Medulla oblongata (tissue), 1 donor: ENCODE results near the gene CTRB2.
A peak's percentile ranks its signal among the peaks of the same experiment; 100 is the strongest.
"Not testable (repeated sequence)": the region's sequence is repeated elsewhere in the genome, so short reads cannot be mapped to it uniquely, and the experiment has no call there.

Experiments used
- DNase-seq: peaks from one replicate; pipeline ENCODE4 v3.0.0-alpha.2; 2015; ENCODE audit errors: extremely low spot score

CTRB2 gene

DNA sequence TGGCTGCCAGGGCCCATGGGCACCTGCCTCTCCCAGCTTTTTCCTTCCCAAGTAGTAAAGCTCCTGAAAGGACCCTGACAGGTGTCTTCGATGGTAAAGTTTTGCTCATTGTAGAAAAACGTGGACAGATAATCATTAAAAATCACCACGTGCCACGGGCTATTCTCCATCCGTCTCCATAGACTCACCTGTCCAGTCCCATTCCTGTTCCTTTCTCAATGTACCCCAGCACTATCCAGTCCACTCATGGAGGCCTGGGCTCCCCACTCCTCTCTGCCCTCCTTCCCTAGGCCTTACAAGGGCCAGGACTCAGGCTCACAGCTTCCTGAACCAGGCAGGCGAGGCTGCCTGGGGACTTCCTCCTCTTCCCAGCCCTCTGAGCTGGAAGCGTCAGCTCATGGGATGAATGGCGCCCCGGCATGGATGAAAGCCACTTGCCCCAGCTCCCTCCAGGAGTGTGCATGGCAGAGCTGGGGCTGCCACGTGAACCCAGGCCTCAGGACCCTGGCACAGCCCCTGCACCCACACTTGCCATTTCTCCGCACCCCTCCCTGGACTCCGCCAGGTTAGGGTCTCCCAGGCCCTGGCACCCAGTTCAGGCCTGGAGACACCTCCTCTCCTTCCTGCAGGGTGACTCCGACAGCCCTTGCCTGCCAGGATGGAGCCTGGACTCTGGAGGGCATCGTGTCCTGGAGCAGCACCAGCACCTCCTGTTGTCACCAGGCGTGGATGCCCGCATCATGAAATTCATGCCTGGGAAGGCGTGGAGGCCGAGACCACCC is 20.6 kb upstream of the CTRB2 start:
- no peak for DNase-seq

DNA sequence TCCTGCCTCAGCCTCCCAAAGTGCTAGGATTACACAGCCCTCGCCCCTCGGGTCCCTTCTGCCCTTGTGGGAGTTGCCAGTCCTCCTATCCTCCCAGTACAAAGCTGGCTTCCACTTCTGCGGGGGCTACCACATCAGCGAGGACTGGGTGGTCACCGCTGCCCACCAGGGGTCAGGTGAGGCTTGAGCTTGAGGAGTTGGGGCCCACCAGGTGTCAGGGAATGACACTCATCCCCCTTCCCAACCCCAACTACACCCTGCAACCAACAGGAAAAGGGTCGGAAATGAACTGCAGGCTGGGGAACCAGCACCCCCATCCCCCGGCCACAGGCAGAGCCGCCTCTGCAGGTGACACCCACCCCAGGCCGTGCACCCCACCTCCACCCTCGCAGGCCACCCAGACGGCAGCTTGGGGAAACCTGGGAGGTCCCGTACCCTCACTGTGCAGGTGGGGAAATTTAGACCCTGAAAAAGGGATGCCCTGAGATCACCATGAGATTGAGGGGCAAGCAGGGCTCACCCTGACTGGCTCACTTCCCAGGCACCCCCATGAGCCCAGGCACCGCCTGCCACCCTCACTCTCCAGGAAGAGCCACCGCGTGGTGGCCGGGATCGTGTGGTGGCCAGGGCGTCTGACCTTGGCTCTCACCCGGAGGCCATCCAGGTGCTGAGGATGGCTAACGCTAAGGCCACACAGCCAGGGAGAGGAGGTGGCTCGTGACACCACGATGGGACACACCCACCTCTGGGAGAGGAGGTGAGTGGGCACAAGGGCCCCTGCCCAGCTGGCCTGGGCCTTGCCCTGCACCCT is 19.8 kb upstream of the CTRB2 start:
- no peak for DNase-seq

DNA sequence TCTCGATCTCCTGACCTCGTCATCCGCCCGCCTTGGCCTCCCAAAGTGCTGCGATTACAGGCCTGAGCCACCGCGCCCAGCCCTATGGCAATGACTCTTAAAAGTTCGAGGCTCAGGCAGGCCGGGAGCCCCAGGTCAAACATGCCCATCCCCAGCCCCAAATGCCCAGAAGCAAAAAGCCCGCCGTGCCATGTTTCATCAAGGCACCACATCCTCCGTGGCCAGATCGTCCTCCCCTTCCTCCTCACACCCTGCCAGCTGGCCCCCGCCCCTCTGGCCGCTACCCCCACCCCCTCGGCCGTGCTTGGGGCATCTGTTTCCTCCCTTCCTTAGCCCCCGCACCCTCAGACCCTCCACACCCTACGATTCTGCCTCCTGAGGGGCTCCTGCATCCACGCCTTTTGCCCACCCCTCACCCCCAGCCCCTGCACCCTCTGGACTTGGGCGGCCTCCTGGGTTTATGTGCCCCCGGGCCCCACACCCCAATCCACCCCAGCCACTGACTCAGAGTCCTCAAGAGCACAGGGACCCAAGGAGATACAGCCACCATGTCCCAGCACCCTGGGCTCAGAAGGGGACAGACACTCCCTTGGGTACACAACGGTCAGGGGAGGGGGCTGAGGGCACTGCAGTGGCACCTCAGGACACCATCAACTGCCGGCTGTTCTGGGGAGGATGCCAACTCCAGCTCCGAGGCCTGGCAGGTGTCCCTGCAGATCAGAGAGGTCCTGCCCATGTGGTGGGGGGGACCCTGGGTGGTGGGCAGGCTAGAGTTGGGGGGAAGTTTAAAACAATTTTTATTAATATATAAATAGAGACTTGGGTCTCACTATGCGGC is 18.9 kb upstream of the CTRB2 start:
- no peak for DNase-seq

DNA sequence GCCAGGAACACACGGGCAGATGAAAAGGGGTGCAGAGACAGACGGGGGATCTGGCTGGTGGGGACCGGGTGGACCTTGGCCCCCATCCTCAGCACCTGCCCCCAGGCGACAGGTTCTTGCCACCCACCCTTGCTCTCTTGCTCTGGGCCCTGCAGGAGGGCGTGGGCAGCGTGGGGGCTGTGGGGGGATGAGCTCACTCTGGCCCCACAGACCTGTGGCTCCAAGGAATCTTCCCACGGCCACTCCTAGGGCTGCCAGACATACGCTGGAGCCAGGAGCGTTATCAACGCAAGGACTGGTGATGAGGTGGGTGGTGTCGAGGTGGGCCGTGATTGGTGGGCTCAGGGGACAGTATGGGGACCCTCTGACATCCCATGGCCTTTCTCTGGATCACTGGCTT is 18.1 kb upstream of the CTRB2 start:
- no peak for DNase-seq

DNA sequence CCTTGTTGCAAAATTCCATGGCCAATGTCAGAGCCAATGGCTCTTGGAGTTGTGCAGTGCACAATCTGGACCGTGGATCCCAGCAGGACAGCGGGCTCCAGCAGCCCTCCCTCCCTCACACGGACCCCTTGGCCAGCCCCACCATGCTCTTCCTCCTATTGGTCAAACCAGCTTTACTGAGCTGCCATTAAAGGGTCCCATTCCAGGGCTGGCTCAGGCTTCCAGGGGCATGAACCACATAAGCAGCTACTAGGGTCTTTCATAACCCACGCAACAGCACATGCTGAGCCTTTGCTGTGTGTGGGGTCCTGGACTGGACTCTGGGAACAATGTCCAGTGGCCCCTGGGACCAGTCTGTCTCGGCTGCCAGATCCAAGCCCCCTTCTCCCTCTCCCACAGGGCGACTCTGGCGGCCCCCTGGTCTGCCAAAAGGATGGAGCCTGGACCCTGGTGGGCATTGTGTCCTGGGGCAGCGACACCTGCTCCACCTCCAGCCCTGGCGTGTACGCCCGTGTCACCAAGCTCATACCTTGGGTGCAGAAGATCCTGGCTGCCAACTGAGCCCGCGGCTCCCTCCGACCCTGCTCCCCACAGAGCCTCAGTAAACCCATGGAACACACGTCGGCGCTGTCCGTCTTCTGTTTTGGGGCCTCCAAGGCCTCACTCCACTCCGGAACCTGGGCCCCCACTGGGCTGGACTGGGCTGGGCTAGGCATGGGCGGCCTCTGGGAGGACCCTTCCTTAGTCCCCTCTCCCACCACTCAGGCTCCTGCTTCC is 17.5 kb upstream of the CTRB2 start:
- DNase-seq: no peak

DNA sequence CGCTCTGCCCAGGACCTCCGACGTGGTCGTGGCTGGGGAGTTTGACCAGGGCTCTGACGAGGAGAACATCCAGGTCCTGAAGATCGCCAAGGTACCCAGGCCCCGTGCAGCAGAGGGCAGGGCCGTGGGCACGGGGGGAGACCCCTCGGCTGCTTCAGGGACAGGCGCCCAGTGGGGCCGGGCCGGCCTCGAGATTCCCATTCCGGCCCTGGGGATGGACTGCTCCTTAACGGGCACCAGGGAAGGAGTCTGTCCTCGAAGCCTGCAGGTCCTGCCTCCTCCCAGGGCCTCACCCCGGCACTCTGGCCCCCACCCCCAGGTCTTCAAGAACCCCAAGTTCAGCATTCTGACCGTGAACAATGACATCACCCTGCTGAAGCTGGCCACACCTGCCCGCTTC is 16.2 kb upstream of the CTRB2 start:
- not testable (repeated sequence) for DNase-seq

DNA sequence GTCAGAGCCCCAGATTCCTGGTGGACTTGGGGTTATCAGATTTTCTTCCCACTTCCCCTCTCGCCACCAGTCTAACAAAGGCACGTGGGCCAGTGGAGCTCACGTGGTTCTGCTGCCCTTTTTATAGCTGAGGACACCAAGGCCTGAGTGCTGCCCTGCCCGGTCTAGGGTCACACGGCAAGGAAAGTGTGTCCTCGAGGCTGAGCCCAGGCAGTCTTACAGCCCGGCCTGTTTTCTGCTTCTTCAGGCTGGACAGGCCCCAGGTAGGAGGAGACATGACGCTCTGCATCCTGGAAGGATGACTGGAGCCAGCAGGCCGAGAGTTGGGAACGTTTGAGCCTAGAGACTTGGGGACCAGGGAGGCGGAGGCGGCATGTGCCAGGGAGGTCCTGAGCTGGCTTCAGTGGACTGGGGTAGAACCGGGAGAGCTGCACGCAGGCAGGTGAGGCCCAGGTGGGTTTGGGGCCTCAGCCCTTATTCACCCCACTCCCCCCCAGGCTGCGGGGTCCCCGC is 15.4 kb upstream of the CTRB2 start:
- DNase-seq: no peak

DNA sequence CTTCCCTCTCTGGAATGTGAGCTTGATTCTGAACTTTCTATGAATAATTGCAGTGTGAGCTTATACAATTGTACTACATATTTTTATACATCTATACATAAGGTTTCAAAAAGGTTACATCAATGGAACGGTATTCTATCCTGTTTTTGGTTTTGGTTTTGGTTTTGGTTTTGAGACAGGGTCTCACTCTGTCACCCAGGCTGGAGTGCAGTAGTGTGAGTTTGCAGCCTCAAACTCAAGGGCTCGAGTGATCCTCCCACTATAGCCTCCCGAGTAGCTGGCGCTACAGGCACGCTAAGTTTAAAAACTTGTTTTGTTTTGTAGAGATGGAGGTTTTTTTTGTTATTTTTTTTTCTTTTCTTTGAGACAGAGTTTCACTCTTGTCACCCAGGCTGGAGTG is 12.9 kb upstream of the CTRB2 start:
- DNase-seq: no peak

DNA sequence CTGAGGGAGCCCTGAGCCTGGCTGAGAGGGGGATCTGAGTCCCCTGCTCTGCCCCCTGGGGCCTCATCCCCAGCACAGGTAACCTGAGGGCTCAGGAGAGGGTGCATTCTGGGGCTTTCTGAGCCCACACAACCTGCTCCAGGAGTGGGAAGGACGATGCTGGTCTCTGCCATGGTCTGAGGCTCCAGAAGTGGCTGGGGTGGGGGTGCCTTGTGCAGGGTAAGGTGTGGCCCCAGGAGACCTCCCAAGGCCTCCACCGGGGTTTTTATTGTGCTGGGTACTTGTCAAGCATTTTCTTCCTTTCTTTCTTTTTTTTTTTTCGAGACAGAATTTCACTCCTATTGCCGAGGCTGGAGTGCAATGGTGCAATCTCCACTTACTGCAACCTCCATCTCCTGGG is 12.1 kb upstream of the CTRB2 start:
- no peak for DNase-seq

DNA sequence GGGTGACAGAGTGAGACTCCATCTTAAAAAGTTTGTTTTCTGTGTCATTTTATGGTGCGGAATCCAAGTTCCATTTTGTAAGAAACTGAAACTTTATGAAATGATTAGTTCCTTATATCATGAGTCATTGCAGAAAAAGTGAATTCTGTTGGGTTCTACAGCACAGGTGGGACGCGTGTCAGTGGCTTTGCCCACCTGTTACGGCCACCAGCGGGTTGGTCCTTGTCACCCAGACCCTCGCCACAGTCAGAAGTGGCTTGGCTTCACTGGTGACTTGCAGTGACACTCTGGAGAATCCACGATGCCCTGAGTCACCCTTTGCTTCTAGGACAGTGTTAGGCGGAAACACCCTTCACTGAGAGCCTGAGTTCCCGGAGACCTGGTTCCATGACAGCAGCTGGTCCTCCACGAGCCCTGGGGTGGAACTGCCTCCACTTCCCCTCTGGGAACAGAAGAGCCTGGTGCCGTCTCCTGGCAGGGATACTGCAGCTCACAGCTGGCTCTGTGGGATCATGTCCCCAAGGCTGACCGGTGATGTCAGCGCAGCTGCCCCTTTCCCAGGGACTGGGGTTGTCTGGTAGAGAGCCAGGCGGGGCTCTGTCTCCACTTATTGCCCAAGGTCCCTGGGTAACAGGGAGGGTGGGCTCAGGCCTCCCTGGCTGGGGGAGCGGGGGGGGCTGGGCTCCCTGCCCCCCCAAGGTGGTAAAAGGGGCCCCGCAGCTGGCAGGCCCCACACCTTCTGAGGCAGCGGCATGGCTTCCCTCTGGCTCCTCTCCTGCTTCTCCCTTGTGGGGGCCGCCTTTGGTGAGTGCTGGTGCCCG is 11.5 kb upstream of the CTRB2 start, which contains the start of gene CTRB1:
Gene CTRB1 (plus strand): TSS at position 733 of the 821 bp plus-strand sequence. CDS start 20 bp downstream, at position 753.
- DNase-seq: peak; percentile 37

DNA sequence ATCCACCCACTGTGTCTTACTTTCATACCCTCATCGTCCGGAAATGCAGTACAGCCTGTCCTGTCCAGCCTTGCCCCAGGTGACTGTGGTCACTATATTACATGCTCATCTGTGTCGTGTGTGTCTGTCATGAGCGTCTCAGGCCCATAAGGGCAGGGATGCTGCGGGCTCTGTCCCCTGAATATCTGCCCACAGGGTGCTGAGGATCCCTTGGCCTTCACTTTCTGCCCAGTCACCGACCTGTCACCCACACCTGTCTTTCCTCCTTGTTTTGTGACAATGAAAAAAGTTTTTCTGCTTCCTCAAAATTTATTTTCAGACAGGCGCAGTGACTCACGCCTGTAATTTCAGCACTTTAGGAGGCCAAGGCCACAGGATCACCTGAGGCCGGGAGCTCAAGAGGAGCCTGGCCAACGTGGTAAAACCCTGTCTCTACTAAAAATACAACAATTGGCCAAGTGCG is 10.5 kb upstream of the CTRB2 start:
- no peak for DNase-seq

DNA sequence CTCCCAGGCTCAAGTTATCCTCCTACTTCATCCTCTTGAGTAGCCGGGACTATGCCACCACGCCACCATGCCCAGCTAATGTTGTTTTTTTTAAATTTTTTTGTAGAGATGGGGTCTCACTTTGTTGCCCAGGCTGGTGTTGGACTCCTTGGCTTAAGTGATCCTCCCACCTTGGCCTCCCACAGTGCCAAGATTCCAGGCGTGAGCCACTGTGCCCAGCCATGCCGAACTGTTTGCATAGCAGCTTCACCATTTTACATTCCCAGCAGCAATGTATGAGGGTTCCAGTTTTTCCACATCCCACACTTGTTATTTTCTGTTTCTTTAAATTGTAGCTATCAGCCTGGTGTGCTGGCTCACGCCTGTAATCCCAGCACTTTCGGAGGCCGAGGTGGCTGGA is 9.6 kb upstream of the CTRB2 start:
- DNase-seq: no peak

DNA sequence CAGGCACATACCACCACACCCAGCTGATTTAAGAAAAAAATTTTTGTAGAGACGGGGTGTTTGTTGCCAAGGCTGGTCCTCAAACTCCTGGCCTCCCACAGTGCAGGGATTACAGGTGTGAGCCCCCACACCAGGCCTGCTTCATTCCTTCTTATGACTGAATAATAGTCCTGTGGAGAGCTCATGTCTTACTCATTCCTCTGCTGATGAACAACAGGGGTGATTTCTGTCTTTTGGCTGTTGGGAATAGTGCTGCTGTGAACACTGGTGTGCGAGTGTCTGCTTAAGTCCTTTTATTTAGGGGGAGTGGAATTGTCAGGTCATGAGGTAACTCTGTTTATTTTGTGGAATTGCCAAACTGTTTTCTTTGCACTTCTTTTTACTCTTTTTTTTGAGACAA is 9.2 kb upstream of the CTRB2 start:
- no peak for DNase-seq

DNA sequence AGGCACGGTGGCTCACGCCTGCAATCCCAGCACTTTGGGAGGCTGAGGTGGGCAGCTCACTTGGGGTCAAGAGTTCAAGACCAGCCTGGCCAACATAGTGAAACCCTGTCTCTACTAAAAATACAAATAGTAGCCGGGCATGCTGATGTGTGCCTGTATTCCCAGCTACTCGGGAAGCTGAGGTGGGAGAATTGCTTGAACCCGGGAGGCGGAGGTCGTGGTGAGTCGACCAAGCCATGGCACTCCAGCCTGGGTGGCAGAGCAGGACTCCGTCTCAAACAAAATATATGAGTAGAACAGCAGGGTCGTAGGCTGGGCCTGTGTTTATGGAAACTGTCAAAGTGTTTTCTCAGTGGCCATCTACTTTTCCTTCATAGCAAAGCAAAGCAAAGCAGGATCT is 4.3 kb upstream of the CTRB2 start:
- DNase-seq: not testable (repeated sequence)

DNA sequence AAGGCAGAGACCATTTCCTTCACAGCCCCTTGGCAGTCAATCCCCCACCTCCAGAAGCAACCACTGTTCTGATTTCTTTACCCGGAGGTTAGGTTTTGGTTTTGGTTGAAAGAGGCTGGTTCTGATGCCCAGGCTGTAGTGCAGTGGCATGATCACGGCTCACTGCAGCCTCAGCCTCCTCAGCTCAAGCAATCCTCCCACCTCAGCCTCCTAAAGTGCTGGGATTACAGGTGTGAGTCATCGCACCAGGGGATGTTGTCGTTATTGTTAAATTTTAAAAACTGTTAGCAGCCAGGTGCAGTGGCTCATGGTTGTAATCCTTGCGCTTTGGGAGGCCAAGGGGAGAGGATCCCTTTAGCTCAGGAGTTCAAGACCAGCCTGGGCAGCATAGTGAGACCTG is 3.0 kb upstream of the CTRB2 start:
- no peak for DNase-seq

DNA sequence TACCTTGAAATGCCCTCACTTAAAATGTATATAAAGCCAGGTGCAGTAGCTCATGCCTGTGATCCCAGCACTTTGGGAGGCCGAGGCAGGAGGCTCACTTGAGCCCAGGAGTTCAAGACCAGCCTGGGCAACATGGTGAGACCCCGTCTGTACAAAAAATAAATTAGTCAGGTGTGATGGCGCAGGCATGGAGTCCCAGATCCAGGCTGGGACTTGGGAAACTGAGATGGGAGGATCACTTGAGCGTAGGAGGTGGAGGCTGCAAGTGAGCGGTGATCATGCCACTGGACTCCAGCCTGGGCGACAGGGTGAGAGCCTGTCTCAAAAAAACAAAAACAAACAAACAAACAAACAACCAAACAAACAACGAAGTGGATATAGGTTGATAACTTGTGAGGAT is 2.6 kb upstream of the CTRB2 start:
- DNase-seq: not testable (repeated sequence)

DNA sequence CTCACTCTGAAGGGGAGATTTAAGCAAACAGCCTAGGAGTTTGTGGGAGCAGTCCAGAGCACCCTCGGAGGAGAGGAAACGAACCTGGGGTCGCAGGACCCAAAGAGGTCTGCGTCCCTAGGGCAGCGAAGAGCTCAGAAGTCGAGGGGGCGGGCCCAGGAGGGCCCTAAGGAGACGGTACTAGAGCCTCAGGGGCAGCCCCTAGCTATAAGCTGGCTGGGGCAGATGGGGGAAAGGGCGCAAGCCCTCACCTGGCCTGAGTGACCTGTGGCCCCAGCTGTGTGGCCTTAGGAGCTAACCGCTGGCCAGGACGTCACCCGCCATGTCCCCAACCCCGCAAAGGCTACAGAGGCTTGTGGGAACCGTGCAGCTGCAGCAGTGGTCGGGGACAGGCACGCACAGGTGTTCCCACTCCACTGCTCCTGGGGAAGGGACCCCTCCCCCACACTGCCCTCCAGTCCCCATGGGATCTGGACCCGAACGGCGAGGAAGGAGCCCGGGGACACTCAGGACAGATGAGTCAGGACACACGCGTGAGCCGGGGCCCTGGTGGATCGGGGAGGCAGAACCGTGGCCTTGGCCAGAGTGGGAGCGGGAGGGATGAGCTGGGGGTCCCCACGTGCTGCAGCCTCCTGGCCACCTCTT is 2.0 kb upstream of the CTRB2 start:
- DNase-seq: no peak

DNA sequence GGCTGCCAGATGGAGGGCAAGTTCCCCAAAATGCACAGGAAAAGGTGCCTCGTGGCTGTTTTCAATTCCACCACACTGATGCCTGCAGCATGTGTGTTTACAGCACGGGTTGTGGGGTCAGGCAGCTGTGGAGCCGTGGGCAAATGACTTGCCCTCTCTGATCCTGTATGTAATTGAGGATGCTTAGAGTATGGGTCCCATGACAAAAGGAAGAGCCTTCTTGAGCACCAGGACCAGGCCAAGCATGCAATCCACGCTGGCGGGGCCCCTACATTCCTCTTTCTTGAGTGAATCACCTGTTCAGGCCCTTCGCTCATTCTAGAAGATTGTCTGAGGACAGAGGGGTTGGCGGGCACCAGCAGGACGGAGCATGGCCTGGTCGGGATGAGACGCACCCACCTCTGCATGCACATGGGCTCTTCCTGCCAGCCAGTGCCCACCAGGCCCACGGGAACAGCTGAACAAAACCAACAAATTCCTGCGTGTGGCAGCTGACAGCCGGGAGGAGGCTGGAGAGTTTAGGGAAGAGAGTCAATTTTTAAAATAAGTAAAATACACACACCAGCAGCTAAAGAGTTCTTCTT is 1.4 kb upstream of the CTRB2 start:
- no peak for DNase-seq

DNA sequence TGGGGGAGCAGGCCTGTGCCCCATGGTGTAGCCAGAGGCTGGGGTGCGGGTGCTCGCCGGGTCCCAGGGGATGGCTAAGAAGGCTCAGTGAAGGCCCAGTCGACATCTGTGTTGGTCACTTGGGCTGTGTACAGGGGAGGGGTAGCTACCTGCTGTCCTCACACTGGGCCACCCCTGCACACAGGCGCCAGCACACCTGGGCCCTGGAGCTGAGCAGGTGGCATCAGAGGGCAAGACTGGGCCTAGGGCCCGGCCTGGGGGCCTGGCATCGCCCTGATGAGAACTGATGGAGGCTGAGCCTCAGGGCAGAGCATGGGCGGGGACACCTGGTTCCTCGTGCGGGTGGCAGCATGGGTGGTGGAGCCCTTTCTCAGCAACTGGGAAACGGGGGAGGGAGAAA is 870 bp upstream of the CTRB2 start:
- no peak for DNase-seq
